ENCODE data around the gene RHO. TPM values are rescaled to one million over a fixed set of nuclear protein-coding genes. Genes with fewer than 3 reads are reported as not detected.

Gene RHO
- total RNA-seq, 5 donors from 2014 or later (not counting 1 experiment from before 2014, with no cell fraction given) = 0.09 to 0.10 TPM; not detected in 3

- Mint-ChIP-seq H3K27ac (no peak overlapping the region), H3K9me3 (no peaks in the 10 kb centered on the region), H3K27me3 (no peaks in the 10 kb centered on the region), H3K4me3 (no peak overlapping the region), H3K36me3 (peaks cover 19% of the 10 kb centered on the region), H3K4me1 (no peaks in the 10 kb centered on the region)
- CTCF ChIA-PET = no interaction called here
- Histone ChIP-seq H3K36me3 (ENCODE audit: control insufficient read depth in 2 of 2, extremely low read depth in 1 of 2, insufficient read depth in 1 of 2, low read length in 1 of 2) (no peaks in the 10 kb centered on the region), H3K4me1 (ENCODE audit: control insufficient read depth in 1 of 2, extremely low read depth in 1 of 2, insufficient read depth in 2 of 2, low read length in 2 of 2) (no peaks in the 10 kb centered on the region), H3K27ac (ENCODE audit: low read length) (no peak overlapping the region), H3K27me3 (replicated peaks in 1 of 2; ENCODE audit: control insufficient read depth in 2 of 2, extremely low read depth in 1 of 2, insufficient read depth in 2 of 2, low read length in 1 of 2) (no peaks in the 10 kb centered on the region), H3K4me3 (ENCODE audit: control insufficient read depth in 1 of 2, extremely low read depth in 1 of 2, low read length in 1 of 2) (no peak overlapping the region), H3K9me3 (no peaks in the 10 kb centered on the region)
- 91% methylated on average over 7 of the region's 8 CpGs for WGBS (ENCODE audit: insufficient coverage)
- POLR2A ChIA-PET = no interaction called here
- no peak for ATAC-seq (replicated peaks in 1 of 4)
- DNase-seq = no peak
These were observed 10.3 kb upstream of the RHO start for GRCh38 chr3:129518038-129518561.

GRCh38 chr3:129518581-129518980 lies 9.9 kb upstream of the RHO start:
- ATAC-seq (replicated peaks in 1 of 4) (no peak), DNase-seq (no peak)
- Mint-ChIP-seq H3K27ac (no peak overlapping the region), H3K36me3 (peaks cover 19% of the 10 kb centered on the region), H3K4me3 (no peak overlapping the region), H3K9me3 (no peaks in the 10 kb centered on the region), H3K4me1 (no peaks in the 10 kb centered on the region), H3K27me3 (no peaks in the 10 kb centered on the region)
- POLR2A ChIA-PET = no interaction called here
- Histone ChIP-seq H3K9me3 (no peaks in the 10 kb centered on the region), H3K27ac (ENCODE audit: low read length) (no peak overlapping the region), H3K4me1 (ENCODE audit: control insufficient read depth in 1 of 2, extremely low read depth in 1 of 2, insufficient read depth in 2 of 2, low read length in 2 of 2) (no peaks in the 10 kb centered on the region), H3K36me3 (ENCODE audit: control insufficient read depth in 2 of 2, extremely low read depth in 1 of 2, insufficient read depth in 1 of 2, low read length in 1 of 2) (no peaks in the 10 kb centered on the region), H3K27me3 (replicated peaks in 1 of 2; ENCODE audit: control insufficient read depth in 2 of 2, extremely low read depth in 1 of 2, insufficient read depth in 2 of 2, low read length in 1 of 2) (no peaks in the 10 kb centered on the region), H3K4me3 (ENCODE audit: control insufficient read depth in 1 of 2, extremely low read depth in 1 of 2, low read length in 1 of 2) (no peak overlapping the region)
- CTCF ChIA-PET = no interaction called here
- 94% methylated on average over 5 of the region's 8 CpGs for WGBS (ENCODE audit: insufficient coverage)

- Histone ChIP-seq H3K27ac (ENCODE audit: low read length) (no peak overlapping the region), H3K9me3 (no peaks in the 10 kb centered on the region), H3K27me3 (replicated peaks in 1 of 2; ENCODE audit: control insufficient read depth in 2 of 2, extremely low read depth in 1 of 2, insufficient read depth in 2 of 2, low read length in 1 of 2) (no peaks in the 10 kb centered on the region), H3K4me1 (ENCODE audit: control insufficient read depth in 1 of 2, extremely low read depth in 1 of 2, insufficient read depth in 2 of 2, low read length in 2 of 2) (no peaks in the 10 kb centered on the region), H3K36me3 (ENCODE audit: control insufficient read depth in 2 of 2, extremely low read depth in 1 of 2, insufficient read depth in 1 of 2, low read length in 1 of 2) (no peaks in the 10 kb centered on the region), H3K4me3 (ENCODE audit: control insufficient read depth in 1 of 2, extremely low read depth in 1 of 2, low read length in 1 of 2) (no peak overlapping the region)
- no peak for DNase-seq
- Mint-ChIP-seq H3K4me3 (no peak overlapping the region), H3K36me3 (peaks cover 19% of the 10 kb centered on the region), H3K4me1 (no peaks in the 10 kb centered on the region), H3K27ac (no peak overlapping the region), H3K9me3 (no peaks in the 10 kb centered on the region), H3K27me3 (no peaks in the 10 kb centered on the region)
- CTCF ChIA-PET = no interaction called here
- no peak for ATAC-seq (replicated peaks in 1 of 4)
- WGBS (ENCODE audit: insufficient coverage) = 94% methylated on average over 9 of the region's 10 CpGs
- POLR2A ChIA-PET = no interaction called here
These were observed 9.0 kb upstream of the RHO start for GRCh38 chr3:129519449-129519848.

GRCh38 chr3:129519896-129520715 lies 8.3 kb upstream of the RHO start:
- Mint-ChIP-seq H3K9me3 (no peaks in the 10 kb centered on the region), H3K27ac (peak overlapping the region in 1 of 2 donors; percentile 14), H3K36me3 (peaks cover 19% of the 10 kb centered on the region), H3K4me3 (no peak overlapping the region), H3K4me1 (no peaks in the 10 kb centered on the region), H3K27me3 (no peaks in the 10 kb centered on the region)
- H3K9me3 ChIP-seq = no peaks in the 10 kb centered on the region
- H3K4me1 ChIP-seq (ENCODE audit: control insufficient read depth in 1 of 2, extremely low read depth in 1 of 2, insufficient read depth in 2 of 2, low read length in 2 of 2) = no peaks in the 10 kb centered on the region
- ATAC-seq (replicated peaks in 1 of 4) (no peak), DNase-seq (no peak)
- no peak overlapping the region for H3K4me3 ChIP-seq (ENCODE audit: control insufficient read depth in 1 of 2, extremely low read depth in 1 of 2, low read length in 1 of 2)
- ChIA-PET CTCF (no interaction called here), POLR2A (no interaction called here)
- H3K36me3 ChIP-seq (ENCODE audit: control insufficient read depth in 2 of 2, extremely low read depth in 1 of 2, insufficient read depth in 1 of 2, low read length in 1 of 2) = no peaks in the 10 kb centered on the region
- 87% methylated on average over 12 of the region's 15 CpGs for WGBS (ENCODE audit: insufficient coverage)
- no peaks in the 10 kb centered on the region for H3K27me3 ChIP-seq (replicated peaks in 1 of 2; ENCODE audit: control insufficient read depth in 2 of 2, extremely low read depth in 1 of 2, insufficient read depth in 2 of 2, low read length in 1 of 2)
- H3K27ac ChIP-seq (ENCODE audit: low read length) = no peak overlapping the region

DNA sequence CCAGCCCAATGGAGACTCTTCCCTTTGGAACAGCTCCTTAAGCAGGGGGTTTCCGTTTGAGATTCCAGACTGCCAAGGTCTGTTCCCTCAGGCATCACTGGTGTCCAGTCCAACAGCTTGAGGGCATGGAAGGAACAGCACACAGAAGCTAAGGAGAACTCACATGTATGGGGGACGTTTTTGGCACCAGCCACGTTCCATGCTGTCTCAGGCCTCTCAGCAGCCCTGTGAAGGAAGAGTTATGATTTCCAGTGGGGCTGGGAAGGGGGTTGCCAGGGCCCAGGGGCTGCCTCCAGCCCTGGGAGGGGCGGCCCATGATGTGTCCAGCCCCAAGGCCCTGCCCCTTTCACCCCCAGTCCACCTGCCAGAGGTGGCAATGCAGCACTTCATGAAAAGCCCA lies 7.5 kb upstream of the RHO start:
- H3K27ac ChIP-seq (ENCODE audit: low read length) = no peak overlapping the region
- no peak overlapping the region for H3K4me3 ChIP-seq (ENCODE audit: control insufficient read depth in 1 of 2, extremely low read depth in 1 of 2, low read length in 1 of 2)
- ChIA-PET CTCF (no interaction called here), POLR2A (no interaction called here)
- 84% methylated on average over 3 of the region's 4 CpGs for WGBS (ENCODE audit: insufficient coverage)
- H3K4me1 Mint-ChIP-seq = no peaks in the 10 kb centered on the region
- H3K9me3 ChIP-seq = no peaks in the 10 kb centered on the region
- H3K36me3 Mint-ChIP-seq = peaks cover 17% of the 10 kb centered on the region
- no peaks in the 10 kb centered on the region for H3K36me3 ChIP-seq (ENCODE audit: control insufficient read depth in 2 of 2, extremely low read depth in 1 of 2, insufficient read depth in 1 of 2, low read length in 1 of 2)
- ATAC-seq (replicated peaks in 1 of 4) = no peak
- DNase-seq = no peak
- no peaks in the 10 kb centered on the region for H3K27me3 Mint-ChIP-seq
- H3K4me1 ChIP-seq (ENCODE audit: control insufficient read depth in 1 of 2, extremely low read depth in 1 of 2, insufficient read depth in 2 of 2, low read length in 2 of 2) = no peaks in the 10 kb centered on the region
- no peak overlapping the region for H3K4me3 Mint-ChIP-seq
- H3K27ac Mint-ChIP-seq = no peak overlapping the region
- H3K9me3 Mint-ChIP-seq = no peaks in the 10 kb centered on the region
- H3K27me3 ChIP-seq (replicated peaks in 1 of 2; ENCODE audit: control insufficient read depth in 2 of 2, extremely low read depth in 1 of 2, insufficient read depth in 2 of 2, low read length in 1 of 2) = no peaks in the 10 kb centered on the region

DNA sequence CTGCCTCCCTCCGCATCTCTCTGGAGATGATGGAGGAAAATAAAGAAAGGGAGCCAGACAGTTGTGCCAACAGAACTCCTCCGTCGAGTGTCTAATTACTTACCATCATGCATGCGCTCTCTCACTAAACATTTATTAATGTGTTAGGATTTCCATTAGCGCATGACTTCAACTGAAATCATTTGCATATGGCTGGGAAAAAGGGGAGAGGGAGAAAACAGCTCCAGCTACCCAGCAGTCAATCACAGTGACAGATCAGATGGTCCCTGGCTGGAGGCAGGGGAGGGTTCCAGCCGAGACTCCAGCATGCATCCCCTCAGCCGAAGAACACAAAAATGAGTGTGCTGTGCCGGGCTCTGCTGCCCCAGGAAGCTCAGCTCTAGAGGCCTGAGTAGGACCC lies 6.8 kb upstream of the RHO start:
- no peaks in the 10 kb centered on the region for H3K9me3 ChIP-seq
- ATAC-seq (replicated peaks in 1 of 4) (no peak), DNase-seq (no peak)
- H3K36me3 ChIP-seq (ENCODE audit: control insufficient read depth in 2 of 2, extremely low read depth in 1 of 2, insufficient read depth in 1 of 2, low read length in 1 of 2) = no peaks in the 10 kb centered on the region
- Mint-ChIP-seq H3K36me3 (peaks cover 11% of the 10 kb centered on the region), H3K4me1 (no peaks in the 10 kb centered on the region), H3K9me3 (no peaks in the 10 kb centered on the region), H3K27me3 (no peaks in the 10 kb centered on the region), H3K27ac (no peak overlapping the region), H3K4me3 (no peak overlapping the region)
- H3K27ac ChIP-seq (ENCODE audit: low read length) = no peak overlapping the region
- H3K4me1 ChIP-seq (ENCODE audit: control insufficient read depth in 1 of 2, extremely low read depth in 1 of 2, insufficient read depth in 2 of 2, low read length in 2 of 2) = no peaks in the 10 kb centered on the region
- ChIA-PET CTCF (no interaction called here), POLR2A (no interaction called here)
- 97% methylated on average over 3 of the region's 8 CpGs for WGBS (ENCODE audit: insufficient coverage)
- no peaks in the 10 kb centered on the region for H3K27me3 ChIP-seq (replicated peaks in 1 of 2; ENCODE audit: control insufficient read depth in 2 of 2, extremely low read depth in 1 of 2, insufficient read depth in 2 of 2, low read length in 1 of 2)
- H3K4me3 ChIP-seq (ENCODE audit: control insufficient read depth in 1 of 2, extremely low read depth in 1 of 2, low read length in 1 of 2) = no peak overlapping the region
